H1 (cell line): ENCODE results near the gene SETD1B. TPM values are rescaled to one million over a fixed set of nuclear protein-coding genes. Genes with fewer than 3 reads are reported as not detected.

ENCODE experiments used
- CTCF ChIA-PET: fragments of 300-600 bp; sonication (Branson Sonifier 250); formaldehyde crosslinking; loops from one replicate; lab custom pipeline; 2021; ENCODE audit not compliant: partially characterized antibody; lab: Charles Lee
- POLR2A ChIA-PET: fragments of 300-600 bp; sonication (Branson Sonifier 250); formaldehyde crosslinking; loops from one replicate; lab custom pipeline; 2021; ENCODE audit warnings: inconsistent platforms; ENCODE audit not compliant: partially characterized antibody; lab: Charles Lee
- DNase-seq, 2 experiments: peaks; one replicate each; pipeline versions ENCODE4 v3.0.0 to v3.0.0-alpha.2; 2010 to 2022; ENCODE audit warnings: low spot score in 2 of 2, low read depth in 1 of 2, mixed read lengths in 1 of 2
- FAIRE-seq: peaks from 2 replicates; lab custom pipeline; 2011; peaks lifted over from hg19 to GRCh38; lab: Jason Lieb, UNC
- H2AFZ ChIP-seq: 2 replicates; pipeline ENCODE4 v1.8.1; 2012; ENCODE audit warnings: low read length, inconsistent platforms
- H2AK5ac ChIP-seq: 2 replicates; pipeline ENCODE4 v1.6.1; 2013; ENCODE audit warnings: low read depth, low read length
- H2BK120ac ChIP-seq: replicated peaks from 2 replicates; pipeline ENCODE3; 2013; ENCODE audit warnings: low read depth, low read length, inconsistent platforms
- H2BK12ac ChIP-seq: 2 replicates; pipeline ENCODE4 v1.6.1; 2013; ENCODE audit warnings: low read depth, low read length
- H2BK15ac ChIP-seq: 2 replicates; pipeline ENCODE4 v1.6.1; 2013; ENCODE audit warnings: low read length
- H2BK20ac ChIP-seq: 2 replicates; pipeline ENCODE4 v1.6.1; 2013; ENCODE audit warnings: low read length
- H2BK5ac ChIP-seq: 2 replicates; pipeline ENCODE4 v1.6.1; 2013; ENCODE audit warnings: low read depth, low read length
- H3K14ac ChIP-seq: 2 replicates; pipeline ENCODE4 v1.6.1; 2013; ENCODE audit warnings: inconsistent platforms; ENCODE audit not compliant: insufficient read length
- H3K18ac ChIP-seq: 2 replicates; pipeline ENCODE4 v1.6.1; 2013; ENCODE audit warnings: low read length; ENCODE audit errors: extremely low read depth
- H3K23ac ChIP-seq: 2 replicates; pipeline ENCODE4 v1.6.1; 2013; ENCODE audit warnings: inconsistent platforms; ENCODE audit not compliant: insufficient read length
- H3K23me2 ChIP-seq: 2 replicates; pipeline ENCODE4 v1.6.1; 2013; ENCODE audit warnings: low read depth, low read length
- H3K27ac ChIP-seq: 2 replicates; pipeline ENCODE4 v1.6.1; 2011; ENCODE audit warnings: low read depth, low read length, inconsistent platforms
- H3K27me3 ChIP-seq, 4 experiments: replicated peaks in 1 of 4; 1 replicate in 1 of 4; 2 replicates in 3 of 4; pipeline versions ENCODE4 v1.6.1 to v1.8.1; 2011 to 2013; ENCODE audit warnings: low read length in 3 of 4, mild to moderate bottlenecking in 3 of 4, inconsistent platforms in 2 of 4, mixed read lengths in 2 of 4, moderate library complexity in 1 of 4; ENCODE audit not compliant: control insufficient read depth in 3 of 4, insufficient read depth in 3 of 4; ENCODE audit errors: extremely low read depth in 1 of 4
- H3K36me3 ChIP-seq, 4 experiments: 2 replicates each; pipeline versions ENCODE4 v1.6.1 to v1.8.1; 2011 to 2013; ENCODE audit warnings: mild to moderate bottlenecking in 4 of 4, low read length in 3 of 4, moderate library complexity in 2 of 4, control low read depth in 1 of 4, inconsistent platforms in 1 of 4; ENCODE audit not compliant: insufficient read depth in 4 of 4, control insufficient read depth in 2 of 4
- H3K4ac ChIP-seq: replicated peaks from 2 replicates; pipeline ENCODE3; 2013; ENCODE audit warnings: low read length, low read depth, mixed read lengths, inconsistent platforms; ENCODE audit not compliant: insufficient read length
- H3K4me1 ChIP-seq, 4 experiments: replicated peaks in 1 of 4; 1 replicate in 1 of 4; 2 replicates in 3 of 4; pipeline versions ENCODE4 v1.6.1 to v1.8.1; 2011 to 2013; ENCODE audit warnings: low read length in 3 of 4, inconsistent platforms in 2 of 4, mixed read lengths in 1 of 4; ENCODE audit not compliant: insufficient read depth in 4 of 4, control insufficient read depth in 3 of 4
- H3K4me2 ChIP-seq, 2 experiments: 2 replicates each; pipeline versions ENCODE4 v1.6.1 to v1.8.1; 2011 to 2013; ENCODE audit warnings: low read depth in 2 of 2, low read length in 2 of 2, control low read depth in 1 of 2, inconsistent platforms in 1 of 2, mild to moderate bottlenecking in 1 of 2; ENCODE audit not compliant: insufficient read depth in 1 of 2
- H3K4me3 ChIP-seq, 4 experiments: fragments of 200-600, 300-600 bp in 1 of 4; sonication (generic), shearing (Covaris generic), sonication (Bioruptor Twin) in 1 of 4; 2 replicates each; pipeline versions ENCODE4 v1.5.1 to v1.8.1; 2011 to 2016; ENCODE audit warnings: low read length in 4 of 4, low read depth in 3 of 4, control low read depth in 2 of 4, inconsistent platforms in 2 of 4, mild to moderate bottlenecking in 2 of 4, mixed read lengths in 1 of 4, moderate library complexity in 1 of 4; ENCODE audit not compliant: insufficient read depth in 2 of 4; ENCODE audit errors: extremely low read depth in 1 of 4
- H3K56ac ChIP-seq: replicated peaks from 2 replicates; pipeline ENCODE3; 2013; ENCODE audit warnings: low read depth, mild to moderate bottlenecking, mixed read lengths, low read length, inconsistent platforms; ENCODE audit not compliant: insufficient read length
- H3K79me1 ChIP-seq: 2 replicates; pipeline ENCODE4 v1.6.1; 2013; ENCODE audit warnings: low read depth, low read length, control low read depth
- H3K79me2 ChIP-seq, 2 experiments: 2 replicates each; pipeline versions ENCODE4 v1.6.1 to v1.8.1; 2012 to 2013; ENCODE audit warnings: low read length in 2 of 2, mild to moderate bottlenecking in 2 of 2, inconsistent platforms in 1 of 2; ENCODE audit not compliant: insufficient read depth in 2 of 2, control insufficient read depth in 1 of 2
- H3K9ac ChIP-seq, 4 experiments: replicated peaks in 1 of 4; 1 replicate in 1 of 4; 2 replicates in 3 of 4; pipeline versions ENCODE4 v1.6.1 to v1.8.1; 2011 to 2013; ENCODE audit warnings: low read depth in 3 of 4, low read length in 3 of 4, control low read depth in 2 of 4, mild to moderate bottlenecking in 2 of 4, moderate library complexity in 2 of 4, inconsistent platforms in 1 of 4; ENCODE audit errors: extremely low read depth in 1 of 4
- H3K9me3 ChIP-seq, 2 experiments: 2 replicates each; pipeline versions ENCODE4 v1.6.1 to v1.8.1; 2012 to 2013; ENCODE audit warnings: mild to moderate bottlenecking in 2 of 2, moderate library complexity in 2 of 2, control low read depth in 1 of 2, inconsistent platforms in 1 of 2, low read depth in 1 of 2, low read length in 1 of 2, mixed read lengths in 1 of 2; ENCODE audit not compliant: insufficient read depth in 2 of 2
- H4K20me1 ChIP-seq, 2 experiments: replicated peaks in 1 of 2; 2 replicates each; pipeline versions ENCODE3 to v1.8.1; 2011 to 2013; ENCODE audit warnings: inconsistent platforms in 2 of 2, low read length in 2 of 2, mild to moderate bottlenecking in 1 of 2; ENCODE audit not compliant: insufficient read depth in 2 of 2, control insufficient read depth in 1 of 2
- H4K5ac ChIP-seq: 2 replicates; pipeline ENCODE4 v1.6.1; 2013; ENCODE audit warnings: low read length, low read depth, mixed read lengths, inconsistent platforms; ENCODE audit not compliant: insufficient read length
- H4K8ac ChIP-seq: 2 replicates; pipeline ENCODE4 v1.8.0; 2013; ENCODE audit warnings: mild to moderate bottlenecking, moderate library complexity, low read length, inconsistent platforms; ENCODE audit not compliant: insufficient read depth; ENCODE audit errors: extremely low read depth
- H4K91ac ChIP-seq: replicated peaks from 2 replicates; pipeline ENCODE3; 2013; ENCODE audit warnings: low read length, mixed read lengths, inconsistent platforms; ENCODE audit not compliant: insufficient read length
- RFX5 ChIP-seq: IDR thresholded peaks from 2 replicates; pipeline ENCODE4 v1.6.1; 2011; ENCODE audit warnings: low read depth, low read length, improper control_type of control experiment, borderline replicate concordance
- WGBS, 2 experiments: shearing (Covaris generic) in 1 of 2; methylation state at CpG; one replicate each; pipeline versions ENCODE4 v1.1.6 to v1.1.7; 2013 to 2015; ENCODE audit warnings: low lambda C conversion rate in 2 of 2, mixed read lengths in 2 of 2, inconsistent platforms in 1 of 2, low coverage in 1 of 2, missing lambda C conversion rate in 1 of 2; ENCODE audit not compliant: insufficient replicate concordance in 2 of 2, insufficient coverage in 1 of 2, insufficient read length in 1 of 2; ENCODE audit errors: extremely low coverage in 1 of 2, missing lambda C conversion rate in 1 of 2; 5-methylcytosine and 5-hydroxymethylcytosine counted together
- polyA plus RNA-seq, 7 experiments: library from polyadenylated mRNA; depleted of rRNA in 3 of 7; stranded (reverse) in 5 of 7; unstranded in 2 of 7; fragments of >200 nt in 5 of 7; fragments of 200-250 nt in 2 of 7; gene quantifications; 1 replicate in 5 of 7; 2 replicates in 1 of 7; 4 replicates in 1 of 7; pipeline versions ENCODE4 v1.2.1 to v1.2.3, GENCODE V29; 2011 to 2013; ENCODE audit warnings: missing spikeins in 2 of 7, mixed read lengths in 2 of 7
- total RNA-seq: library from RNA; stranded (reverse); fragmentation: NEBNext Ultra II Directional; extraction: Animal tissue kit (Norgen Biotek cat#: 25700); gene quantifications from 2 replicates; pipeline ENCODE4 v1.2.1, GENCODE V29; 2021

The SETD1B gene
- total and polyA plus RNA-seq, 2 of the 8 experiments (the other 6 are each of a cell fraction or from before 2014, with no cell fraction given): 1.3 to 17.7 TPM

GRCh38 chr12:121789233-121789781 is 14.5 kb upstream of the SETD1B start:
- Histone ChIP-seq H2BK12ac (no peak overlapping the region), H4K5ac (no peak overlapping the region), H3K9me3 (no peaks in the 10 kb centered on the region), H3K79me2 (no peaks in the 10 kb centered on the region), H2AK5ac (no peak overlapping the region), H3K9ac (no peak overlapping the region; a peak in 1 of 7 replicates), H3K18ac (no peak overlapping the region), H3K4me1 (peaks cover 0 to 14% (median 8%) of the 10 kb centered on the region in 4 experiments; a peak in 4 of 7 replicates), H4K91ac (no peak overlapping the region), H3K4me2 (no peak overlapping the region), H3K56ac (no peak overlapping the region), H4K8ac (no peak overlapping the region), H3K23ac (no peak overlapping the region)
- DNase-seq: no peak
- CTCF ChIA-PET: interaction anchor here (0.7 to 18.2 kb wide), 10 partner anchors 10 to 346 kb away, joined by 3 to 335 read pairs (median 4); no protein-coding TSS in a partner anchor
- 89% methylated on average over 12 of the region's 13 CpGs; no CpG with 5 or more reads in 1 of the 2 experiments for WGBS, 2 experiments
- TF ChIP-seq RFX5: no peak
- TF ChIP-seq, all 59 proteins: peak for 0
- no peak overlapping the region for H2AFZ ChIP-seq
- peaks cover 14 to 17% of the 10 kb centered on the region in 2 experiments for H4K20me1 ChIP-seq
- 0 out of 2 replicates have a peak, but pooled peaks cover 4% of the 10 kb centered on the region for H3K79me1 ChIP-seq
- peaks cover 0 to 5% (median 1%) of the 10 kb centered on the region in 4 experiments; a peak in 2 of 7 replicates for H3K27me3 ChIP-seq
- no peak overlapping the region for H2BK15ac ChIP-seq
- no peak overlapping the region for H2BK5ac ChIP-seq
- H2BK20ac ChIP-seq: no peak overlapping the region
- H3K36me3 ChIP-seq: no peaks in the 10 kb centered on the region
- H3K27ac ChIP-seq: no peak overlapping the region
- no peak overlapping the region for H3K4ac ChIP-seq
- FAIRE-seq: no peak
- H2BK120ac ChIP-seq: no peak overlapping the region
- POLR2A ChIA-PET: interaction anchor here (27.9 to 34.9 kb wide), 2 partner anchors 2 to 11 kb away, joined by 958 read pairs; partner anchors contain the start of genes RHOF and SETD1B
- H3K14ac ChIP-seq: no peak overlapping the region
- peaks cover 6% of the 10 kb centered on the region; the same call in 1 of the 2 replicates for H3K23me2 ChIP-seq
- H3K4me3 ChIP-seq: no peak overlapping the region
